GM23248 (cell line): Measurements from ENCODE around the gene HSD3B7. TPM values are rescaled to one million over a fixed set of nuclear protein-coding genes. Genes with fewer than 3 reads are reported as not detected.

Source experiments
- DNase-seq: peaks from one replicate; pipeline ENCODE4 v3.0.0-alpha.2; 2015
- H2AFZ ChIP-seq: fragments of 200-600 bp; sonication (generic); 2 replicates; pipeline ENCODE4 v1.6.1; 2016; ENCODE audit warnings: antibody characterized with exemption
- H3F3A ChIP-seq: fragments of 200-600 bp; sonication (generic); 2 replicates; pipeline ENCODE4 v1.6.1; 2016; ENCODE audit warnings: mild to moderate bottlenecking, antibody characterized with exemption, mixed run types; ENCODE audit not compliant: insufficient read depth
- H3K27ac ChIP-seq: fragments of 200-600 bp; sonication (generic); 2 replicates; pipeline ENCODE4 v1.5.1; 2016; ENCODE audit warnings: mild to moderate bottlenecking
- H3K27me3 ChIP-seq: fragments of 200-600 bp; sonication (generic); replicated peaks from 2 replicates; pipeline ENCODE4 v1.6.1; 2016; ENCODE audit warnings: mild to moderate bottlenecking; ENCODE audit not compliant: insufficient read depth
- H3K36me3 ChIP-seq: fragments of 200-600 bp; sonication (generic); 2 replicates; pipeline ENCODE4 v1.6.1; 2016; ENCODE audit warnings: low read depth, mild to moderate bottlenecking
- H3K4me1 ChIP-seq: fragments of 200-600 bp; sonication (generic); 2 replicates; pipeline ENCODE4 v1.6.1; 2016; ENCODE audit warnings: mild to moderate bottlenecking; ENCODE audit not compliant: insufficient read depth
- H3K4me2 ChIP-seq: fragments of 200-600 bp; sonication (generic); one replicate; pipeline ENCODE4 v1.6.1; 2016; ENCODE audit warnings: mild to moderate bottlenecking; ENCODE audit not compliant: unreplicated experiment
- H3K4me3 ChIP-seq: fragments of 200-600 bp; sonication (generic); 2 replicates; pipeline ENCODE4 v1.5.1; 2016; ENCODE audit warnings: mild to moderate bottlenecking
- H3K79me2 ChIP-seq: fragments of 200-600 bp; sonication (generic); 2 replicates; pipeline ENCODE4 v1.6.1; 2016; ENCODE audit warnings: mild to moderate bottlenecking; ENCODE audit not compliant: insufficient read depth
- H3K9ac ChIP-seq: fragments of 200-600 bp; sonication (generic); 2 replicates; pipeline ENCODE4 v1.6.1; 2016; ENCODE audit warnings: mild to moderate bottlenecking
- H3K9me2 ChIP-seq: fragments of 200-600 bp; sonication (generic); 2 replicates; pipeline ENCODE4 v1.6.1; 2016; ENCODE audit warnings: mixed run types, mild to moderate bottlenecking, moderate library complexity; ENCODE audit not compliant: insufficient read depth
- H3K9me3 ChIP-seq: fragments of 200-600 bp; sonication (generic); one replicate; pipeline ENCODE4 v1.6.1; 2017; ENCODE audit warnings: low read depth
- H4K20me1 ChIP-seq: fragments of 200-600 bp; sonication (generic); 2 replicates; pipeline ENCODE4 v1.6.0; 2016; ENCODE audit not compliant: insufficient read depth
- EZH2 ChIP-seq: fragments of 200-600 bp; sonication (generic); IDR thresholded peaks from 2 replicates; pipeline ENCODE4 v1.6.1; 2018; ENCODE audit warnings: antibody characterized with exemption, mild to moderate bottlenecking; ENCODE audit not compliant: insufficient read depth, poor library complexity, severe bottlenecking
- EZH2phosphoT487 ChIP-seq: fragments of 200-600 bp; sonication (generic); IDR thresholded peaks from 2 replicates; pipeline ENCODE4 v1.6.1; 2018; ENCODE audit warnings: antibody characterized with exemption, moderate library complexity, mild to moderate bottlenecking, low read depth; ENCODE audit not compliant: insufficient read depth
- WGBS, 2 experiments: methylation state at CpG; one replicate each; pipeline ENCODE4 v1.1.6; 2015 to 2017; ENCODE audit warnings: low lambda C conversion rate in 2 of 2, low coverage in 1 of 2; ENCODE audit errors: missing lambda C conversion rate in 2 of 2; 5-methylcytosine and 5-hydroxymethylcytosine counted together
- in situ Hi-C: fragments of 300-500 bp; cut with MboI; formaldehyde crosslinking; loops from 2 replicates; pipeline ENCODE4 v1.15.0; 2020
- polyA plus RNA-seq: library from polyadenylated mRNA; unstranded; fragments of >200 nt; fragmentation: Nextera tagmentation; extraction: Ambion mirVana; gene quantifications from 2 replicates; pipeline ENCODE4 v1.2.1, GENCODE V29; 2016
- total RNA-seq: library from RNA; depleted of rRNA; stranded (reverse); fragments of >200 nt; shearing (Covaris generic); gene quantifications from 2 replicates; pipeline ENCODE4 v1.2.3, GENCODE V29; 2014

The HSD3B7 gene
- total and polyA plus RNA-seq, 2 experiments from 2014 or later = 40.2 to 69.7 TPM

- DNase-seq = no peak
- in situ Hi-C loops = loop anchor here (25.0 kb wide), 1 partner anchor 447 kb away; the partner anchor contains the start of genes COX6A2 and ZNF843
- WGBS, 2 experiments = 69 to 80% methylated on average over 11 to 12 of the region's 12 CpGs
These were observed 5.1 kb downstream of the HSD3B7 start for GRCh38 chr16:30990105-30990504.

GRCh38 chr16:30991052-30991451 is 6.0 kb downstream of the HSD3B7 start:
- TF ChIP-seq EZH2phosphoT487 = no peak
- no peak for TF ChIP-seq EZH2
- Histone ChIP-seq H3K4me2 (no peak overlapping the region), H3K9me2 (no peaks in the 10 kb centered on the region), H3F3A (peaks cover 7% of the 10 kb centered on the region), H4K20me1 (no peaks in the 10 kb centered on the region), H3K9ac (no peak overlapping the region), H3K4me1 (peaks cover 2% of the 10 kb centered on the region; the same call in 1 of the 2 replicates), H2AFZ (no peak overlapping the region), H3K9me3 (no peaks in the 10 kb centered on the region), H3K27ac (no peak overlapping the region), H3K36me3 (no peaks in the 10 kb centered on the region), H3K79me2 (no peaks in the 10 kb centered on the region), H3K4me3 (no peak overlapping the region), H3K27me3 (no peaks in the 10 kb centered on the region)
- DNase-seq = no peak
- 79 to 81% methylated on average over 8 of the region's 8 CpGs for WGBS, 2 experiments
- in situ Hi-C loops = loop anchor here (25.0 kb wide), 1 partner anchor 446 kb away; the partner anchor contains the start of genes COX6A2 and ZNF843

More at GRCh38 chr16:30990105-30990504, 5.1 kb downstream of the HSD3B7 start:
- no peak overlapping the region for H2AFZ ChIP-seq
- H3K9me2 ChIP-seq = no peaks in the 10 kb centered on the region
- TF ChIP-seq EZH2phosphoT487 = no peak
- H3K27ac ChIP-seq = no peak overlapping the region
- no peak overlapping the region for H3K4me2 ChIP-seq
- no peaks in the 10 kb centered on the region for H3K36me3 ChIP-seq
- H3K4me3 ChIP-seq = no peak overlapping the region
- peaks cover 7% of the 10 kb centered on the region for H3K4me1 ChIP-seq
- no peaks in the 10 kb centered on the region for H4K20me1 ChIP-seq
- H3K27me3 ChIP-seq = no peaks in the 10 kb centered on the region
- H3K9me3 ChIP-seq = no peaks in the 10 kb centered on the region
- H3F3A ChIP-seq = peaks cover 5% of the 10 kb centered on the region
- no peak overlapping the region for H3K9ac ChIP-seq
- no peaks in the 10 kb centered on the region for H3K79me2 ChIP-seq

DNA sequence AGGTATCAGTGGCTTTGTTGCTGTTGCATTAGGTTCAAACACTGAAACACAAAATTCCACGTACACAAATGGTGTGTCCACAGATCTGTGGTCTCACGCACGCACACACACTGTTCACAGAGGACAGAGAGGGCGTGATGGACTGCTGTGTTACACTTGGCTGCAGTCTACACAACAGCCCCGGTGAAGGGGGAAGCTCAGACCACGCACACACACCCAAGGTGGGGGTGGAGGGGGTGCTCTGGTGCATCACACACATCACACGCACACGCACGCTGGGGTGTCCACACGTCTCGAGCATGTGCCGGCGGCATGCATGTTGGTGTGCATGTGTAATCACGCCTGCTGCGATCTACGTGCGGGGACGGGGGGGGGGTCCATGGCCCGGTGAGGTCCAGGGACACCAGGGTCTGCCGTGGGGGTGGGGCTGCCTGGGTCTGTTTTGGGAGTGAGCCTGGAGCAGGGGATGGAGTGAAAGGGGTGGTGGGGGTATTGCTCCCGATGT is 7.3 kb downstream of the HSD3B7 start:
- no peak overlapping the region for H3K27ac ChIP-seq
- no peak for DNase-seq
- H3K79me2 ChIP-seq = no peaks in the 10 kb centered on the region
- no peaks in the 10 kb centered on the region for H3K36me3 ChIP-seq
- H3K9me3 ChIP-seq = no peaks in the 10 kb centered on the region
- H3K4me3 ChIP-seq = no peak overlapping the region
- WGBS, 2 experiments = 94 to 96% methylated on average over 16 to 21 of the region's 21 CpGs
- H3K9me2 ChIP-seq = no peaks in the 10 kb centered on the region
- H4K20me1 ChIP-seq = no peaks in the 10 kb centered on the region
- peaks cover 6% of the 10 kb centered on the region for H3K4me1 ChIP-seq
- peaks cover 7% of the 10 kb centered on the region for H3F3A ChIP-seq
- TF ChIP-seq EZH2phosphoT487 (no peak), EZH2 (no peak)
- H3K4me2 ChIP-seq = no peak overlapping the region
- H2AFZ ChIP-seq = no peak overlapping the region
- H3K27me3 ChIP-seq = no peaks in the 10 kb centered on the region
- in situ Hi-C loops = loop anchor here (25.0 kb wide), 1 partner anchor 445 kb away; the partner anchor contains the start of genes COX6A2 and ZNF843
- no peak overlapping the region for H3K9ac ChIP-seq

GRCh38 chr16:30992931-30993816 is 8.2 kb downstream of the HSD3B7 start:
- Histone ChIP-seq H3K79me2 (no peaks in the 10 kb centered on the region), H3K4me3 (no peak overlapping the region), H3K9me3 (no peaks in the 10 kb centered on the region), H3K4me1 (peaks cover 14% of the 10 kb centered on the region), H3K36me3 (no peaks in the 10 kb centered on the region), H3K9ac (no peak overlapping the region), H3K4me2 (no peak overlapping the region), H2AFZ (no peak overlapping the region), H3K27ac (no peak overlapping the region), H3F3A (peaks cover 11% of the 10 kb centered on the region), H3K27me3 (no peaks in the 10 kb centered on the region), H3K9me2 (no peaks in the 10 kb centered on the region), H4K20me1 (no peaks in the 10 kb centered on the region)
- TF ChIP-seq EZH2 (no peak), EZH2phosphoT487 (no peak)
- DNase-seq = no peak
- in situ Hi-C loops = loop anchor here (25.0 kb wide), 1 partner anchor 444 kb away; the partner anchor contains the start of genes COX6A2 and ZNF843
- WGBS, 2 experiments = 92 to 94% methylated on average over 29 of the region's 29 CpGs
